ENCODE measurements around the gene VWA5A. TPM values are rescaled to one million over a fixed set of nuclear protein-coding genes. Genes with fewer than 3 reads are reported as not detected.

VWA5A gene
- total RNA-seq, 1 experiment from 2014 or later = 3.1 TPM

- no peaks in the 10 kb centered on the region for H3K27me3 ChIP-seq (ENCODE audit: control insufficient read depth, insufficient read depth, low read length)
- CTCF ChIA-PET = no interaction called here
- DNase-seq (ENCODE audit: low read depth, low spot score) (no peak), ATAC-seq (no peak)
- no peaks in the 10 kb centered on the region for H3K36me3 ChIP-seq (ENCODE audit: control insufficient read depth, insufficient read depth, low read length)
- BruUV-seq (replicated peaks) = no TSS peak
- in situ Hi-C loops (cut with HindIII; ENCODE audit: low pct_unique_long_range_greater_than_20kb, low sequenced_read_pairs) = no loop called here
- H3K9me3 ChIP-seq (ENCODE audit: control insufficient read depth, insufficient read depth, low read depth, low read length) = no peaks in the 10 kb centered on the region
- POLR2A ChIA-PET = no interaction called here
- H3K4me3 ChIP-seq (ENCODE audit: low read depth in 2 of 2, low read length in 2 of 2) = no peak overlapping the region
- intact Hi-C loops (cut with micrococcal nuclease; ENCODE audit: unreplicated experiment) = no loop called here
- H3K27ac ChIP-seq (ENCODE audit: low read length) = no peak overlapping the region
- H3K4me1 ChIP-seq (ENCODE audit: control insufficient read depth, insufficient read depth, low read length) = no peaks in the 10 kb centered on the region
- TF ChIP-seq SIN3A (IDR thresholded peaks at IDR 0.05; ENCODE audit: borderline replicate concordance, insufficient read depth, low read depth, low read length) (no peak), REST (IDR thresholded peaks at IDR 0.05; ENCODE audit: insufficient read depth in 1 of 2, low read depth in 2 of 2, low read length in 1 of 2) (no peak), TCF7L2 (IDR thresholded peaks at IDR 0.05; ENCODE audit: low read depth, low read length) (no peak), CTCF (IDR thresholded peaks at IDR 0.05) (no peak), POLR2AphosphoS5 (IDR thresholded peaks at IDR 0.05; ENCODE audit: low read depth, low read length) (no peak)
These were observed 57.3 kb downstream of the VWA5A start for GRCh38 chr11:124172599-124172998.

- DNase-seq (ENCODE audit: low read depth, low spot score) (no peak), ATAC-seq (no peak)
- ChIA-PET CTCF (no interaction called here), POLR2A (no interaction called here)
- H3K27me3 ChIP-seq (ENCODE audit: control insufficient read depth, insufficient read depth, low read length) = no peaks in the 10 kb centered on the region
- in situ Hi-C loops (cut with HindIII; ENCODE audit: low pct_unique_long_range_greater_than_20kb, low sequenced_read_pairs) = no loop called here
- no peaks in the 10 kb centered on the region for H3K9me3 ChIP-seq (ENCODE audit: control insufficient read depth, insufficient read depth, low read depth, low read length)
- H3K4me1 ChIP-seq (ENCODE audit: control insufficient read depth, insufficient read depth, low read length) = no peaks in the 10 kb centered on the region
- H3K27ac ChIP-seq (ENCODE audit: low read length) = no peak overlapping the region
- BruUV-seq (replicated peaks) = no TSS peak
- H3K4me3 ChIP-seq (ENCODE audit: low read depth in 2 of 2, low read length in 2 of 2) = no peak overlapping the region
- intact Hi-C loops (cut with micrococcal nuclease; ENCODE audit: unreplicated experiment) = no loop called here
- no peaks in the 10 kb centered on the region for H3K36me3 ChIP-seq (ENCODE audit: control insufficient read depth, insufficient read depth, low read length)
- TF ChIP-seq POLR2AphosphoS5 (IDR thresholded peaks at IDR 0.05; ENCODE audit: low read depth, low read length) = no peak
- no peak for TF ChIP-seq TCF7L2 (IDR thresholded peaks at IDR 0.05; ENCODE audit: low read depth, low read length)
- no peak for TF ChIP-seq CTCF (IDR thresholded peaks at IDR 0.05)
These were observed 58.8 kb downstream of the VWA5A start for GRCh38 chr11:124174001-124174583.

Data from Panc1 (cell line).